Superior temporal gyrus (tissue), 1 donor: ENCODE data around the gene BCL11B.
"Not testable (repeated sequence)": the region's sequence is repeated elsewhere in the genome, so short reads cannot be mapped to it uniquely, and the experiment has no call there.

Experiments
- DNase-seq: peaks from one replicate; pipeline ENCODE4 v3.0.0-alpha.2; 2016; ENCODE audit errors: extremely low spot score

Gene BCL11B

DNA sequence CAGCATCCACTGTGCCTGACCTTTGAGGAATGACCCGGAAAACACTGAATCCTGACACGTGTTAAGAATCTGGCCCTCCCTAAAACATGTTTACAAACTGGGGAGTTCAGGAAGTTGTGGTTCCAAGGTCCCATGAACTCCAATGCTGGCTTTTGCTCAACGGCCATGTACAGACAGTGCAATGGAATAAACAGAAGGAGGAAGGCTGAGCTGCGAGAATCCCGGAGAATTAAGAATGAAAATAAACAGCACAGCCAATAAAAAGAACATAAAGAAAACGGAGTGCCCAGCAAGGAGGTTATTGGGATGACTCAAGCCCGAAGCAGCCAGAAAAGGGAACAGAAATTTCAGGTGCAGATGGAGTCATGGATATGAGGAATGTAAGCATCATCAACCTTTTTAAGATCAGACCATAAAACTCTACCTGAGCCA lies 32.3 kb downstream of the BCL11B start:
- no peak for DNase-seq

DNA sequence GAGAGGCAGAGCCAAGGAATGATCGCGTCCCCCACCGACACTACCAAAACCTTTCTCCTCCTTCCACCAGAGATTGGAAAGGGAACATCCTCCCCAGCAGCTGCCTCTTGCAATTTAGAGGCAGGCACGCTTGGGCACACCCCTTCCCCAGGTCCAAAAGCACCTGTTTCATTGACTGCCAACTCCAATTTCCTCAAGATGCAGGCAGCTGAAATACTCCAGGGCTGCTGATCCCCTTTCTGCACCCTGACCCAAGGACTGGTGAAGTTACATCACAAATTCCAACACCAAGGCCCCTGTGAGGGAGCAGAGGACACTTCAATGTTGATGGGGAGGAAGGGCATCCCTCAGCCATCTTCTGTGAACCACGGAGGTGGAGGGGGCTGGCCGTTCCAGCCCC lies 33.8 kb downstream of the BCL11B start:
- no peak for DNase-seq

DNA sequence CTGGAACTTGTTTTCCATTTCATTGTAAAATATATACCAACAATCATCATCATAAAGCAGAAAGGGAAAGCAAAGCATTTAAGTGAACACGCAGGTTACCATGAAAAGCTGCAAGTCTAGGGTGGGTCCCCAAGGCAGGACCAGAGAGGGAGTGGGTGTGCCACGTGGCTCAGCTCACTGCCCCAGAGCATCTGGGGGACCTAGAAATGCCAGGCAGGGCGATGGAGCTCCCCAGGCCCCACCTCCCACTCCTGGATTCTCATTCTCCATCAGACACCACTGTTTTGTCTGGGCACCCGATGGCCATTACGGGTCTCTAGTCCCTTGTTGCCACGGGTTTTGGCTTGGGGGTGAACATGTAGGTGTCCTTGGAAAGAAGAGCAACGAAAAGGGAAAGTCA lies 34.7 kb downstream of the BCL11B start:
- no peak for DNase-seq

DNA sequence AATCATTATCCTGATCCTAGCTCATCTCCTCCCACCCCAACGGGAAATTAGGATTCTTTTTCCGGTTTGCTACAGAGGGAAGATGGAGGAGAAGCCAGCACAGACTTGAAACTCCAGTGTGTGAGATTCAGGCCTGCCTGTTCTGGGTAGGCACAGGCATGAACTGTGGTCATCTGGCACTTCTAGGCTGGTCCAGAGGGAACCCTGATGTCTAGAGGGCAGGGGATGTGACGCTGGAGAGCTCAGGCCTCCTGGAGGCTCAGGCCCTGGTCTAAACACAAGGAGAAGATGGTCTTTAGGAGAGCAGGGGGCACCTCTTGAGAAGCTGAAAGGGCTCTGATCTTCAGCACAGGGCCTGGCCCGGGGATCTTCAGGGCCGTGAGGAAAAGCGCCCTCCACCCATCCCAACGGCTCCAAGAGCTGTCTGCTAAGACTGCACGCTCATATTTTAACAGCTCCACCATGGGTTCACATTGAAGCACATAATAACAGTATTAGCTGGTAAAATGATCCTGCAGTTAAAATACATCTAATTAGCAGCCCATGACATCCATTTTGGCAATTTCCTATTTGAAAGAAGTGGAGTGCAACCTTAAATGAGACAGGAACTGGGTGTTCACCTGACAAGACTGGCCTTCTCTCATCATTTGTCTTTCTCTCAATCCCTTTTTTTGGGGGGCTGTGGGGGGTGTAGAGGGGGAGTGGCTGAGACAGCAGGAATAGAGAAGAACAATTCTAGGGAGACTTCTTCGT lies 35.4 kb downstream of the BCL11B start:
- DNase-seq, result no peak

DNA sequence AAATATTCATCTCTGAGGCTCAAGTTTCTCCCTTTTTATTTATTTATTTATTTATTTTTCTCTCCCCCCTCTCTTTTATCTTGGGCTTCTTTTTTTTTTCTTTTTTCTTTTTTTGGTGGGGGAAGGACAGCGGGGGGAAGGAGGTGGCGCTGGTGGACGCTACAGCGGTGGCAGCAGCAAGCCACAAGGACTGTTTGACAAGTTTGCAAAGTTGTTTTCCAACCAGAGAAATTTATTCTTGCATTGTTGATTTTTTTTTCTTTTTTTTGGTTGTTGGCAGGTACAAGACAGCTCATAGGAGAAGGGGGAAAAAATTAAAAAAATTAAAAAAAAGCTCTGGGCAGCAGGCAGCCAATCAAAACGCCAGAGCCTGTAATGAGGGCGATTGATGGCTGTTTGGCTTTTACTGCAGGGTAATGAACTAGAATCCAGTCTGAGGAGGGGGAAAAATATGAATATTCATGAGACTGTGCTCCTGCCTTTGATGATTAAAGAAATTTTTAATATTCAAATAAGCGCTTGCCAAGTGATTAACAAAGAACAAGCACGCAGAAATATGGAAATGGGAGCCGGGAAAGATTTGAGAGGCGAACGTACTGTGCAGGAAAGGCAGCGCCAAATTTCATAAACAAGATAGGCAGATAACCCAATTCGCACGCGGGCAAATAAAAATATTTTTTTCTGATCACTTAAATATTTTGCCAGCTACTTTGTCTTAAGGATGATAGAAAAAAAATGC lies 36.2 kb downstream of the BCL11B start:
- no peak for DNase-seq

DNA sequence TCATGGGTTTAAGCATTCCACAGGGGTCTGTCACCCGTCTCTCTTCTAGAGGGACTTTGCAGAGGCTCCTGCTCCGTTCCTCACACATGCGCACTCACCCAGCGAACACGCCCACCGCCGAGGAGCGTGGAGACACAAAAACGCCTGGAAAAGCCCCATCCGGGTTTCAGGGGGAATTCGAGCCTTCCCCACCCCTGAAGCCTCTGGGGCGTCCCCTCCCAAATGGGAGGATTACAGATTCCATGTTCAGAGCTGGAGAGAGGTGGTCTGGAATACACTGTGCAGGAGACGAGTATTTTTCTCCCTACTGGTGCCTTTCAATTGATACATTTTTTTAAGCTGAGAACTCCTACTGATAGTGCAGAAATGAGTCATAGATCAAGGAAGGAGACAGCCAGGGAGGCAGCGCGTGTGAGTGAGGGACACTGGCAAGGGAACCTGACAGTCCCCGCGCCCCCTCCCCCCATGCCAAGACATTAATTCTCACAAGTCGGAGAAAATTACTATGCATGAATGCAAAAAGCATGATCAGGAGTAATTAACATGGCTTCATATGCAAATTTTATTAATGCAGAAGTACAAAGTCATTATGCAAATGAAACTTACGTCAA lies 36.9 kb downstream of the BCL11B start:
- DNase-seq, result no peak

DNA sequence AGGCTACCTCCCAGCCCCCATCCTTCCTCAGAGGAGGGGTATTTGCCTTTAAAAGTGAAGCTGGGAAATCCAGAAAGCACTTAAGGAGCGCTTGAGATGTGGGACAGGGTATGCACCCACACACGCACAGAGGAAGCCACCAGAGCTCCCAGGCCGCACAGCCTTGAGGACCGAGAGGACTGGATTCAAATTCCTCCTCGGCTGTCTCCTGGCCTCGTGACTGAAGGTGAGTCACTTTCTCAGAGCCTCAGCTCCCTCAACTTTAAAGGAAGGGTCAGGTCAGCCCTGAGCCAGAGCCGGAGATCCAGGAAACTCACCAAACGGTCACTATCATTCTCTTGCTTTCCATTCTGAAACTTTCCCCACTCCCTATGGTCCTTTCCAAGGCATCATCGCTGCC lies 37.6 kb downstream of the BCL11B start:
- no peak for DNase-seq

DNA sequence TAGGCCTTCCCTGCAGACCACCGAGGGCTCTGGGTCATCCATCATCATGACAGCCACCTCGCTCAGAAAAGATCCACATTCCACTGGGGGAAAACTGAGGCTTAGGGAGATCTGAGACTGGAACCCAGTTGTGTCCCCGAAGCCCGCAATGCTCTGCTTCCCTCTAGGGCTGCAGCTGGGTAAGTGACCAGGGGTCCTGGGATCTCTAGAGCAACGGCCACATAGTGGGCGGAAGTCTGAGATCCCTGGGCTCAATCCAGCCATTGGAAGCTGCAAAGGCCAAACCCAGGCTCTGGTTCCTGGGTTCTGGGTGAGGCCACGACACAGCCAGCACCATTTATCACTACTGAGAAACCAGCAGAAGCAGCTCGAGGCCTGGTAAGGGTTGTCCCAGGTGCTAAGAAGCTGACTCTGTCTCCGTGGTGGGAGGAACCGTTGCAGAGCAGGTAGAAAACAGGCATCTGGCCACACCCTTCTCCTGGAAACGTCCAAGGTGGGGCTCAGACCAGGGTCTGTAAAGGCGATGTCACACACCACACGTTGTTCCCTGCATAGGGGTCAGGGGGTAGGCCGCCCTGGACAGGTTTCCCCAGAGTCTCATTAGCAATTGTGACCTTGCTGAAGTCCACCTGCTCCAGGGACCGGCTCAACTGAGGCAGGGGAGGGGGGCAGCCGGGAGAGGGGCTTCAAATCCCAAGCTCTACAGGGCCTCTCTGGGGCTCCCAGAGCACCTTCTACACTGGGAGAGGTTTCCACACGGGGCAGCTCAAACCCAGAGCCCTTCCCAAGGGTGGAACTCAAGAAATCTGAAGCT lies 38.6 kb downstream of the BCL11B start:
- DNase-seq, result no peak

DNA sequence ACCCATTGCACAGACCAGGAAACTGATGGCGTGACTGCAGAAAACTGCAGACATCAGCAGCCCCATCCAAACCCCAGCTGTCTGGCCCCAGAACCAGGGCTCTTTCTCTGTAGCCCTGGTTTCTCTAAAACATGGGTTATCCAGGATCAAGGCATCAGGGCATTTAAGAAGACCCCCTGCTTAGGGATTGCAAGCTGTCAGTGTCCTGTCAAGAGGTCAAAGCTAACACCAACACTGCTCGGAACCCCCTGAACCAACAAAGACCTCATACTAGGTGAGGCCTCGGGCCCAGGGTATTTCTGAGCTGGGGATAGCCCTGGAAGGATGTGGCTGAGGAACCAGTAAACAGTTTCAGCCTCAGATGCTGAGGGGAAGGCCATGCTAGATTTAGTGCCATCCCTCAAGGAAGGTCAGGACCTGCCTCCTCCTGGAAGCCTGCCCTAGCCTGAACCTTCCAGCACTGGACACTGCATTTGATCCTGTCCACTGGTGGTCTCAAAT lies 39.2 kb downstream of the BCL11B start:
- DNase-seq, result no peak

DNA sequence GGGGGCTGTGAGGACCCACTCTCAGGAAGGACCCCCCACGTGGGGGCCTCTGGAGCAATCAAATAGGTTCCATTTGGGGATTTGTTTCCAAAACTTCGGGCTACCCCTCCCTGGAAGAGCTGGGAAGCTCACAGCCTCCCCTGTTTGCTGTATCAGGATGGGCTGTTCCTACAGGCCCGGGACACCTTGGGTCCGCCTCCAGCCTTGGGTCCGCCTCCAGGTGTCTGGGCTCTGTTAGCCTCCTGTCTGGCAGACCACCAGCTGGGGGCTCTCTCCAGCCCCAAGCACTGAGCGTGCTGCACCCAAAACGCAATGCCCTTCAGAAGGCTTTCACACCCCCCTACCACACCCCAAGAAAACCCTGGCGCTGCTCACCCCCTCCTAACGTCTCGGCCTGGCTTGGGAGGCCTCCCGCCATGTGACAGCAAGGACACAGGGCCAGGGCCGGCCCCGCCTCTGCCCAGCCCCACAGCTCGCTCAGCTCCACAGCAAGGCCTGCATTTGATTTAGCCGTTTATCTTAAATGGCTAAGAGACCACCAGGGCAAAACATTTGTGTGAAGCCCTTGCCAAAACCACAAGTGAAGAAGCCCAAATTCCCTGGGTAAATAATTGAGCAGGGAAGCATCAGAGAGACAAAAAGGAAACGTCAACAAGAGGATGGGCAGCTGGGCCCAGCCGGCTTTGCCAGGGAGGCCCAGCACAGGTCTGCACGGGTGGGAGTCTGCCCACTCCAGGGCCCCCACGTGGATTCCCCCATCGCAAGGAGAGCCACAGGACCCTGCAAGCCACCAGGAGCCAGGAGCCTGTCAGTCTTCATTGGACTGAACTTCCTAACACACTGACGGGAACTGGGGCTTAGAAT lies 39.9 kb downstream of the BCL11B start:
- no peak for DNase-seq

DNA sequence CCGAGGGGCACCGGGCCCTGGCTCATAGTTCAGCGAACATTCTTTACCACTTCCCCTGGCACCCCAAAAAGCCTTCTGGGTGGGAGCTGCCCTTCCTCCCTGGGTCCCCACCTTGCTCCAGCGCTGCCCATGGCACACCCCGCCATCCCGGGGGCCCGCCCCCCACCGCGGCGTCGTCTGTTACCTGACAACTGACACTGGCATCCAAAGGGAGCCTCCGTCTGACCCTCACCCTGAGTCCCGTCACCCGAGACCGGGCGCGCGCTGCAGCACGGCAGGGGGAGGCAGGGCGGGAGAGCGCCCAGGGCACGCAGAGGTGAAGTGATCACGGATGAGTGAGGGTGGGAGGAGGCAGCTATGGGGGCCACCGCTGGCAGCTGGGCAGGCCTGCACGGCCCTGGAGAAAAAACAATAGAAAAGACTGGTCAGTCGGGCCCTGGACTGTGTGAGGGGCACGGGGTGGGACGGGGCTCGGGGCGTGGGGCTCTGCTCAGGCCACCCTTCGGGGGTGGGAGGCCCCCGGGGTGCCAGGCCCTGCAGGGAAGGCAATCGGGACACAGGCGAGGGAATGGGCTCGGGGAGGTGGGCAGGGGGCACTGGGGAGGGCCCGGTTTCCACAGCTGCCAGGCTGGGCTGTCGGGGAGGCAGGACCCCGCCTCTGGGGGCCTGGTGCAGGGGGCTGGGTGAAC lies 40.7 kb downstream of the BCL11B start:
- no peak for DNase-seq

DNA sequence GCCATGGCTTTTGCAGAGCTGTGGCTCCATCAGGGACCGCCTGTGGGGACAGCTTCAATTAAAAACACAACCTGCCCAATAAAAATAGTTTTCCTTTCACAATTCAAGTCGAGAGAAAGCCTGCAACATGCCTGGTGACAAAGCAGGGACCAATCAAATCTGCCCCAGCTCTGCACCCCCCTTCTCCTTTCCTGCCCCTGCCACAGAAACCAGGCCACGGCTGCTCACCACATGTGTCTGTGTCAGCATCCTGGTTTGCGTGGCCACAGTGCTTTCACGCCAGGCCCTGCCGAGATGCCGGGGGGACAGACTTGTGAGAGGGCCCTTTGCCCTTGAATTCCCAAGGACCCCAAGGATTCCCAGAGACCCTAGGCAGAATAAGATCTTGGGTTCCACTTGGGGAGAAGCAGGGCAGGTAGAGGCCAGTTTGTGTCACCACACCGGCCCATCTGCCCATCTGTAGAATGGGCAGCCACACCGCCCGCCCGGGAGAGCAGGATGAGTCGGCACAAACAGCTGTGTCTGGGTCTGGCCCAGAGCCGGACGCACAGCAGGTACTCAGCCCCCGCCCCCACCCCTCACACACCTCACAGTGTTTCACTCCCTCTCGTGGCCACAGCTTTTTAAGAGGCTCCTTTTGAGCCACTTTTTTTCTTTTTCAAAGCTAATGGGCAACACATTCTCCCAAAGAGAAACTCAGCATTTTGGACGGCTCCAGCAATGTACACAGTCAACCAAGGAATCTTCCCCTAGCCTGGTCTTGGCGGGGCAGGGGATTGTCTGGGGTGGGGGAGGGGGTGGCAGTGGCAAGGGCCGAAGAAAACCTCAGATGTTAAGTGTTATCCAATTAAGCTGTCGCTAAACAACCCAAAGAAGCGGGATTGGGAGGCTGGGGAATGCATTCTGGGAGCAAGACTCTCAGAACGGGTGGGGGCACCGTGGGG lies 41.5 kb downstream of the BCL11B start:
- DNase-seq, result no peak

DNA sequence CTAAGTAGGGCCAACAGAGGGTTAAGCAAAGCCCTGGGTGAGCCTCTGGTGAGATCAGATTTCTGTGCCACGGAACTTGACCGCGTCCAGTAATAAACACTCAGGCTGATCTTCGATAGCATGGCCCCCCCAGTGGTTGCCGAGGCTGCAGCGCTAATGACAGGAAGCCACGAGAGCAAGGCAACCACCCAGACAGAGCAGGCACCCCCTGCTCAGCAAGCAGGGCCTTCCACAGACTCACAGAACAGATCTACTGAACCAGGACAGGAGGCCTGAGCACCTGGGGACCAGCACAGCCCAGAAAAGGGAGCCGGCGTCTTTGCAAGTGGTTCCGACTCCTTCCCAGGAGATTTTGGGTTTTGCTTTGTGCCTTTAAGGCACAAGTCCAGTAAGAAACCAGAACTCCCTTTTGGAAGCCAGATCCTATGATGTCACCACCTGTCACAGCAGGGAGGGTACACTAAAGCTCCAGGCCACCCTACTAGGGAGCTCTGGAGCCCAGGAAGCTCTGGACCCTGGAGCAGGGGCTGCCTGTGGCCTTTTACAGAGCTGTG lies 42.3 kb downstream of the BCL11B start:
- DNase-seq, result no peak

DNA sequence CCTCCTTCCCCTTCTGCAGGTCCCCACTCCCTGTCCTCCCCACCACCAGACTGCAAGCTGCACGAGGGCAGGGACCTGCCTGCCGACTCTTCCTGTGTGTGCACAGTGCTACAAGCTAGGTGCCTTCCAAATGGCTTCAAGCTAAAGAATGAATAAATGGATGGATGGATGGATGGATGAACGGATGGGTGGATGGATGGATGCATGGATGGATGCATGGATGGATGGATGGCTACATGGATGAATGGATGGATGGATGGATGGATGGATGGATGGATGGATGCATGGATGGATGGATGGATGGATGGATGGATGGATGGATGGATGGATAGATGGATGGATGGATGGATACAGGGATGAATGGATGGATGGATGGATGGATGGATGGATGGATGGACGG lies 43.2 kb downstream of the BCL11B start:
- not testable (repeated sequence) for DNase-seq

DNA sequence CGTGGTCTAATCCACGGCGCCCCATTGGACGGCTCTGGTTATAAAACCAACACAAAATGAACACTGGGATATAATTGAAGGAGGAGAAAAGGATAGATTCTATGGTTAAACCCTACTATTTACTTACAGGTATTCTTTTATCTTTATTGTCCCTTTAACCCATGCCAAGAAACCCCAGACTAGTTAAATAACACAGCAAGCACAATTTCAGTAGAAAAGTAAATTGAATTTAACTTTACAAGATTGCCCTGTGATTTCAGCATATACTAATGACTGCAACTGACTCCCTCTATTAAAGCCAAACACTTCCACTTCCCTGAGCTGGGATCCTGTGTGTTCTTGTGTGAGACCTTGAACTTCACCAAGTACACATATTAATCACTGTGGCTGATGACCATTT lies 45.3 kb downstream of the BCL11B start:
- no peak for DNase-seq

DNA sequence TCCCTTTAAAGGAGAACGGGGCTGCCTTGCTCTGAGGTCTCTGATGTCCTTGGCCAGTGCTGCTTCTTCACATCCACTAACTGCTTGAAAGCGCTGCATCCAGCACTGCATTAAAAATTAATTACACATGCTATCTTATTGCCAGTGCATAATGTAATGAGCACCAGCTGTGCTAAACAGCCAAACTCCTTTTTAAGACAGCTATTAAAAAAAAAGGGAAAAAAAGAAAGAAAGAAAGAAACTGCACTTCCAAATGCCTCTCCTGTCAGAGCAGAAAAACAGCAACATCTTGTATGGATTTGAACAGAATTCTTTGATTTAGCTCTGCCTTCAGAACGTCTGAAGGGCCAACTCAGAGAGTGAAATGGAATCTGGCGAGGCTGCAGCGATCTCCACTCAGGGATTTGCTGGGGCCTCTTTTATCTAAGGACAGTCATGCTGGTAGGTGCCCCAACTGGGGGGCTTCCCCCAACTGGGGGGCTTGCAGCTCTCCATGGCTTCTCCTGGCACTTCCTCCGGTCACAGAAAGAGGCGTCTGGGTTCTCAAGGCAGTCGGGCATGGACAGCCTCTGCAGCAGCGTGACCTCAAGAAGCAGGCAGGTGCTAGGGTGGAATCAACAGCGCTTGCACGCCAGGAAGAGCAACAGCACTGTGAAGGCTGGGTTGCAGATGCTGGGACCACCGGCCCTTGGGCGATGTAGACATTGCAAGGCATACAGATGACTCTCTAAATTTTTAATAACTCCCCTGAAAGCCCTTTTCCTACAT lies 46.4 kb downstream of the BCL11B start:
- no peak for DNase-seq

DNA sequence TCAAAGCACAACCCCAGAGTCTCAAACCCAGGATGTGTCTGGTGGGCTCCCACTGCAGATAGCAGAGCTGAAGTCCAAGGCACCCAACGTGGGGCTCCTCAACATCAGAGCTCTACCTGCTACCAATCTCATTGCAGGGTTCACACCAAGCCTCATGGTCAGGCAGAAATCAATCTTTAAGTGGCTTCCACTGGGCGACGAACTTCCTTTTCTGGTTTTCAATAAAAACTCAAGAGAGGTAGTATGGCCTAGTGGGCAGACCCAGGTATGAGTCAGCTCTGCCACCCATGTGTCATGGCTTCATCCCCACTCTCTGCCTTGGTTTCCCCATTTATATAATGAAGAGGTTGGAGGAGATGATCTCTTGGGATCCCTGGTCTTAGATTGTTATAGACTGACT lies 47.0 kb downstream of the BCL11B start:
- DNase-seq, result no peak
